Transverse colon (tissue), 4 donors: Measurements from ENCODE around the gene PLEKHA7.

Experiments used
- EP300 ChIP-seq: sonication (generic); formaldehyde crosslinking; IDR thresholded peaks from one replicate; pipeline ENCODE4 v1.6.1; 2017; ENCODE audit warnings: antibody characterized with exemption, low read depth
- POLR2A ChIP-seq: fragments of 450-650 bp; IDR thresholded peaks from one replicate; pipeline ENCODE4 v1.6.1; 2016; ENCODE audit warnings: antibody characterized with exemption, mild to moderate bottlenecking, moderate library complexity
- POLR2AphosphoS5 ChIP-seq, 3 donors: sonication (generic); formaldehyde crosslinking; IDR thresholded peaks; one replicate each; pipeline ENCODE4 v1.6.1; 2016; ENCODE audit warnings: antibody characterized with exemption in 3 of 3
- TF ChIP-seq, protein P1 (sequence below), 5 experiments: fragments of 200-600 bp in 3 of 5; fragments of 450-650 bp in 2 of 5; sonication (generic) in 3 of 5; IDR thresholded peaks; 1 replicate in 2 of 5; 2 replicates in 3 of 5; pipeline ENCODE4 v1.5.1; 2016 to 2017; ENCODE audit warnings: antibody characterized with exemption in 5 of 5, inconsistent platforms in 3 of 5, mild to moderate bottlenecking in 2 of 5, moderate library complexity in 1 of 5

DNA sequence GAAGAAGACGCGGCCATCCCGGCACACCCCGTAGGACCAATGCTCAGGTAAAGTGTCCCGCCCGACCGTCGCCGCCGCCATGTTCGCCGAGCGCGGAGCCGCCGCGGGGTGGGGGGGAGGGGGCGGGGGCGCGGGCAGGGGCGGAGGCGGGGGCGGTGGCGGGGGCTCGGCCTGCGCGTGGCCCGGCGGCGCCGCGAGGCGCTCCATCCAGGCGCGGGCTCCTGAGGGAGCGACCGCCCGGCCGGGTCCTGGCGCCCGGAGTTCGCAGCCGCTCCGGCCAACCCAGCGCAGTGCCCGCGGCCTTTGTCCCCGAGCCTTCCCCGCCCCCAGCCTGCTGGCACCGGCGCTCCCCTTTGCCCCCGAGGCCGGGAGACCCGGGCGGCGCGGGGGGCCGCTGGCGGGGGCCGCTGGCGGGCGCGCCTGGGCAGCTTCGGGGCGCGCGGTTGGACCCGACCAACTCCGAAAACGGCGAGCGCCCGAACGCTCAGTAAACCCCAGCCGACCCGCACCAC, at the start of gene PLEKHA7:
- TF ChIP-seq, protein P1, sequence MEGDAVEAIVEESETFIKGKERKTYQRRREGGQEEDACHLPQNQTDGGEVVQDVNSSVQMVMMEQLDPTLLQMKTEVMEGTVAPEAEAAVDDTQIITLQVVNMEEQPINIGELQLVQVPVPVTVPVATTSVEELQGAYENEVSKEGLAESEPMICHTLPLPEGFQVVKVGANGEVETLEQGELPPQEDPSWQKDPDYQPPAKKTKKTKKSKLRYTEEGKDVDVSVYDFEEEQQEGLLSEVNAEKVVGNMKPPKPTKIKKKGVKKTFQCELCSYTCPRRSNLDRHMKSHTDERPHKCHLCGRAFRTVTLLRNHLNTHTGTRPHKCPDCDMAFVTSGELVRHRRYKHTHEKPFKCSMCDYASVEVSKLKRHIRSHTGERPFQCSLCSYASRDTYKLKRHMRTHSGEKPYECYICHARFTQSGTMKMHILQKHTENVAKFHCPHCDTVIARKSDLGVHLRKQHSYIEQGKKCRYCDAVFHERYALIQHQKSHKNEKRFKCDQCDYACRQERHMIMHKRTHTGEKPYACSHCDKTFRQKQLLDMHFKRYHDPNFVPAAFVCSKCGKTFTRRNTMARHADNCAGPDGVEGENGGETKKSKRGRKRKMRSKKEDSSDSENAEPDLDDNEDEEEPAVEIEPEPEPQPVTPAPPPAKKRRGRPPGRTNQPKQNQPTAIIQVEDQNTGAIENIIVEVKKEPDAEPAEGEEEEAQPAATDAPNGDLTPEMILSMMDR (IDR thresholded peaks at IDR 0.05) = no peak
- TF ChIP-seq EP300 = no peak
- TF ChIP-seq POLR2A = no peak
- TF ChIP-seq POLR2AphosphoS5 (IDR thresholded peaks at IDR 0.05) = no peak
